HG03175 (cell line): ENCODE data around the gene MFAP4.

Experiments used
- ATAC-seq: cut with Tn5 transposase; IDR thresholded peaks from one replicate; pipeline ENCODE4 v1.9.1; 2021; ENCODE audit warnings: mild to moderate bottlenecking, moderate library complexity; ENCODE audit not compliant: unreplicated experiment

MFAP4 gene

GRCh38 chr17:19336938-19337711 is 49.9 kb downstream of the MFAP4 start:
- no peak for ATAC-seq

- no peak for ATAC-seq
Observed at GRCh38 chr17:19335951-19336631, 50.9 kb downstream of the MFAP4 start.

- ATAC-seq, result no peak
Observed at GRCh38 chr17:19334331-19334730, 52.7 kb downstream of the MFAP4 start.

GRCh38 chr17:19333736-19334290 is 53.2 kb downstream of the MFAP4 start:
- ATAC-seq, result no peak
